ENCODE data around the gene PERCC1.
"Not testable (repeated sequence)": the region's sequence is repeated elsewhere in the genome, so short reads cannot be mapped to it uniquely, and the experiment has no call there.

PERCC1 gene

DNA sequence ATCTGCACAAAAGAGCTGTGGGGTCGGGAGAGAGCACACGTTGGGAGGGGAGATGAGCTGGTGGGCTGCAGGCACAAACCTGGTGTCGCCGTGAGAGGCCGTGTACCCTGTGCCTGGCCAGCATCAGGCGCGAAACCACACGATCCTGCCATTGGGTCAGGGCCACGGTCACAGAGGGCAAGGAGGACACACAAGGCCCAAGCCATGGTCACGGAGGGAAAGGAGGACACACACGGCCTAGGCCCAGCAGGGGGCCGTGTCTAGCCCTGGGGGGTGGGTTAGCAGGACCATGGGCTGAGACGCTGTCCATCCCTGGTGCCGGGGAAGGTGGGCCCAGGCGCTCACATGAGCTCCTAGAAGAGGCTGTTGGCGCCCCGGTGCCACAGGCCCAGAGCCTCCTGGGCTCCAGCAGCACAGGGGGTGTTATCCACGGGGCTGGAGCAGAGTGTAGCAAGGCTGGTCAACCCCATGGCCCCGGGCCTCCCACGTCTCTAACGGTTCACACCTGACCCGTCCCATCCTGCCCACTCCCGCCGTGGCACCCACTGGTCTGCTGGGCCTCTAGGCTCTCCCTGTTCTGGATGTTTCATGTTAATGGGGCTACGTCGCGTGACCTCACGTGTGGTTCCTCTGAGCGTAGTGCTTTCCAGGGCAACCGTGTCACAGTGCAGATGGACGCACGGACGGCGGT lies 21.0 kb downstream of the PERCC1 start:
- DNase-seq: no peak

DNA sequence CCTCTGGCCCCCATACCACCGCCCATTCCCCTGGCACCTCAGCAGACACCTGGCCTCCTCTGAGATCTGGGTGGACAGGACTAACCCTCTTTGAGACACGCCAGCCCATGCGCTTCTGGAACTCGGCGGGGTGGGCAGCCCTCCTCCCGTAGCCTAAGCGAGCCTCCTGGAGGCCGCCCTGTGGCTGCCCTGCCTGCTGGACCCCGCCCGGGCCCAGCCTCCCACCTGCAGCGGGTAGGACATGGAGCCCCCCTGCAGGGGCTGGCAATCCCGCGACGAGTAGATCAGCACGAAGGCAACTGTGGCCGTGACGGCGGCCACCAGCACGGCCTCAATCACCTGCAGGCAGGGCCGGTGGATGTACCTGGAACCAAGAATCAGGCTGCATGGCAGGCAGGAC lies 21.7 kb downstream of the PERCC1 start:
- DNase-seq: no peak

DNA sequence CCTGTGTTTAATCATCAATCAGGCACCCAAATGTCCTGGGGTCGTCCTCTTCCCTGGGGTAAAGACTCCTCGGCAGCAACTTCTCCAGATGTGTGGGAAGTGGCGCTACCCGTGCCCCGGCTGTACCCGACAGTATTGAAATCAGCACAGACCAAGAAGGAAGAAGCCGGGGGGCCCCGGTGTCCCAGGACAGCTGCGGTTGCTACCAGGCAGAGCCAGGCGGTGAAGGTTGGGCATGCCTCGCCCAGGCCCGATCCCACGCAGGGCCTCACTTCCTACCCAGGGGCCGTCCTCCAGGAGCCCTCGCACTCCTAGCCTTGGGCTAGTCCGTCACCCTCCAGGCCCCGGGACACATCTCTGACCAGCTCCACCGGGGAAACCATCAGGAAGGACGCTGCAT lies 22.4 kb downstream of the PERCC1 start:
- no peak for DNase-seq

DNA sequence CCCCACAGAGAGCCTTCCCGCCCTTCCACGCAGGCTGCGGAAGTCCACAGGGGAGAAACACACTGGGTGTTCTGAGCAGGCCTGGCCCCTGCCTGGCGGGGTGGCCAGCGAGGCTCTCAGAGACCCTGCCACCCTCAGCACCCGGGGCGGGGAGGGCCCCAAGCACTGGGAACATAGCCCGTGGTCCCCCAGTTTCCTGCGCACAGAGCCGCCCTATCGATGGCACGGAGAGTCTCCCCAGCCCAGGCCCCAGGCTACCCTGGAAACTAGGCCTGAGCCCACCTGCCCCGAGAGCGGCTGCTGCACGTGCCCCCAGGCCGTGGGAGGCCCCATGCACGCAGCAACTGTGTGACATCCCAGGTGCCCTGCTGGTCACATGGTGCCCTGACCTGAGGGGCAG lies 23.7 kb downstream of the PERCC1 start:
- DNase-seq: no peak

DNA sequence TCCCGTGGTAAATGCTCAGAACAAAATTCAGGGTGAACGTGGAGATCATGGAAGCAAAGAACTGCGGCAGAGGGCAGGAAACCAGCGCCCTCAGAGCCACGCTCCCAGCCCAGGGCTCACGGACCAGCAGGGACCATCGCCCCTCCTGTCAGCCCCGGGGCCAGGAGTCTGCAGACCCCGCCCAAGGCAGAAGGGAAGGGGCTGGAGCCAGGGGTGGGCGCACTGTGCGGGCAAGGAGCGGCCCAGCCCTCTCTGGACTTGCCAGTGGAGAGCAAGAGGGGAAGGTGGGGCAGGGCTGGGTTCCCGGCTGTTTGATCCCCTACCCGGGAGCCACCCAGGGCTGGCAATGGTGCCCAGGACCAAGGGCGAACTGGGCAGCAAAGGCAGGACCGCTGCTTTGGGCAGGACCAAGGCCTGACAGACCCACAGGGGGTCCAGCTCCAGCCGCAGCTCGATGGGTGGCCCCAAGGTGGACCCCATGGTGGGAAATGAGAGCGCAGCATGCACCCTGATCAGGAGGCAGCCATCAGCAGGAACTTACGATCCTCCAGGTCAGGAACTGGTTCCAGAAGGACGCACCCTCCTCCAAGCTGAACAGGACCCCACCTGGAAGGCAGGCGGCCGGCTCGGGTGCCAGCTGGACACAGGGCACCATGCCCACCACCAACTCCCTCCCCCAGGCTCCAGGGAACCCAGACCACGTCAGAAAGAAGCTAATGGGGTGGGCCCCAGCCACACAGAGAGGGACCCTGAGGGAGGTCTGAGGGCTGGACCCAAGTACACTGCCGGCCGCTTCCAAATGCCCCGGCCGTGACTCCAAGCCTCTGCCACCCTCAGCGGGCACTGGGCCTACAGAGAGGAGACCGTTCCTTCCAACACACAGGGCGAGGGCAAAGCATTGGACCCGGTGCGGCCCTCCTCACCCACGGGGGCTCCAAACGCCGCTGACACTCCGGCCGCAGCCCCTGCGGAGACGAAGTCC lies 24.6 kb downstream of the PERCC1 start:
- DNase-seq: no peak

DNA sequence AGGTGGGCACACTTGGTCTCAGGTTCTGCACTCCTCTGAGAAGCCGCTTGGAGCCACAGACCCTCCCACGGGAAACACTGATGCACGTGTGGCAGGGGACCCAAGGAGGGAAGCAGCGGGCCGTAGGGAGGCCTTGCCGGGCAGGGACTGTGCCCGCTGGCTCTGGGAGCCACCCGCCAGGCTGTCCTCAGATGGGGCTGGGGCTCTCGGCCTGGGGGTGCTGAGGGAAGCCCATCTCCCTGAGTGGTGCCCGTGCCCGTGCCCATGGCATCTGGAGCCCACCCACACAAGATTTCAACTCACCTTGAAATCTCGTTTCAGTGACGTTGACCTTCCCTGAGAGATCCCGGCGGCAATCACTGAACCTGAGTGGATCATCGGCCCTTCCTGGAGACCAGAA lies 26.1 kb downstream of the PERCC1 start:
- DNase-seq: no peak

DNA sequence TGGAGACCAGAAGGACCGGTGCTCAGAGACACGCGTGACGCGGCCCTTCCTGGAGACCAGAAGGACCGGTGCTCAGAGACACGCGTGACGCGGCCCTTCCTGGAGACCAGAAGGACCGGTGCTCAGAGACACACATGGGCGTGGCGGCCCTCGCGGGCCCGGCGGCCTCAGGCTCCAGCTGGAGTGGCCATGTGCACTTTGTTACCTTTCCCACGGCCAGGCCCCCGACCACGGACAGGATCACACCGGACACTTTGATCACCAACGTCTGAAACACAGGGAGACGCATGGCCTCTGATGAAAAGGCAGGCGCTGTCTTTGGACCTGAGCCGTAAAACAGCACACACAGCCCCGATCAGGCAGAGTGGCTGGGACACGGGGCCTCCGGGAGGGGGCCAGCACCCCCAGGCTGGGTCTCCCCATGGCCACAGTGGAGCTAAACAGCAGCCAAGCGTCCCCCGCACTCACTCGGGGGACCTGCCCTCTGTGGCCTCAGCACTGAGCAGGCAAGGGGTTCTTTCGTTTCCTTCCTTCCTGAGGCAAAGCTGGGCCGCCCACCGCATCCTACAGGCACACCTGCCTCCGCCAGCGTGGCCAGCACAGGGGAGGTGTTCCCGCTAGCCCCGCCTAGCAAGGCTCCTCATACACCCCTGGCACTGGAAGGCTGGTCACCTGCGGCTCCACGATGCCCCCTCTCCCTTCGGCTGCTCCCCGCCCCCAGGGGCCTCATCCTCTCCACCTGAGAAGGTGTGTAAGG lies 26.8 kb downstream of the PERCC1 start:
- DNase-seq: no peak

DNA sequence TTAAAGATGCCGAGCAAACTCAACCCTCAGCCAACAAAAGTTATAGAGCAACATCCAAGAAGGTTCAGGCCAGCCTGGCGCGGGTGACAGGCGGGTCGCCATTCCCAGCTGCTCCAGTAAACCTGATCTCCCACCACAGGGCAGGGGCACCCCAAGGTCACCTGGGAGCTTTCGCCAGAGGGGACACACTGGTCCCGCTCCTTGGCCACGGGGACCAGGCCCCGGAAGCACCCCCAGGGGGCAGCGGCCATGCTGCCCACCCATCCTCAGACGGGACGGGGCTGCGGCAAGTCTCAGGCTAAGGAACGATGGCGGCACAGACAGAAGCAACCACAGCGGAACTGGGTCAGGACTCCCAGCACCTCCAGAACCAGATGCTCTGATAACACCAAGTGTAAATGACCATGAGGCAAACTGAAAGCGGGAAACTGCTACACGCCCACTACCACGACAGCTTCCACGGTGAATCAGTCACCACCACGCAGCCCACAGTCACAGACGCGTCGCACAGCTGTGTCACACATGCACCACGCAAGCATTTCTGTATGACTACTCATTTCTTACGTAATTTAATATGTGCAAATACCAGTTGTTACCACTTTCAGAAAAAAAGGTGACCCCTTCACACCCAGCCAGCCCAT lies 27.6 kb downstream of the PERCC1 start:
- DNase-seq: no peak

DNA sequence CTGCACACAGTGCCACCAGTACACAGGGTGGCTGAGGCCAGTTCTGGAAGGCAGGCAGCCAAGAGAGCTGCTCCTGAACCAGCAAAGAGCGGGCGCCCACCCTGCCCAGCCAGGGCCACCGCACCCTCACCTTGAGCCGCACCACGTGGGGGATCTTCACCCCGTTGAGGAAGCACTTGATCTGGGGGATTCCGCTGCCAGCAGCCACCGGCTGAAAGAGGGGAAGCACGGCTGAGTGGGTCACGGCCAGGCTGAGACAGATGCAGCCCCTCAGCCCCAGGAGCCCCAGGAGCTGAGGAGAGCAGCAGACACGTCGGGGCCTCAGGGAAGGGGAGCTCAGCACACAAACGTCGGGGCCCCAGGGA lies 28.1 kb downstream of the PERCC1 start:
- DNase-seq: no peak

DNA sequence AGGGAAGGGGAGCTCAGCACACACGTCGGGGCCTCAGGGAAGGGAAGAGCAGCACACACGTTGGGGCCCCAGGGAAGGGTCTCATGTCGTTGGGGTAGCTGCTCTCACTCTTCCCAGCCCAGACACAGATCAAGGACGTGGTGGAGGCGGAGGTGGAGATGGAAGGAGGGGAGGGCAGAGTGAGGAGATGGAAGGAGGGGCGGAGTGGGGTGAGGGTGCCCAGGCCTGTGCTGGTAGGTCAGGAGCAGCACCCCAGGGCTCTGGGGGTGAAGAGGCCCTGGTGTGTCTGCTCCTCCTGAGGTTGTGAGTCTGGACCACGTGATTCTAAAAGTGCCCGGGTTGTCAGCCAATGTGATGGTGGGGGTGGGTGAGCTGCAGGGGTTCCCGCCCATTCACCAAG lies 29.1 kb downstream of the PERCC1 start:
- DNase-seq: no peak

DNA sequence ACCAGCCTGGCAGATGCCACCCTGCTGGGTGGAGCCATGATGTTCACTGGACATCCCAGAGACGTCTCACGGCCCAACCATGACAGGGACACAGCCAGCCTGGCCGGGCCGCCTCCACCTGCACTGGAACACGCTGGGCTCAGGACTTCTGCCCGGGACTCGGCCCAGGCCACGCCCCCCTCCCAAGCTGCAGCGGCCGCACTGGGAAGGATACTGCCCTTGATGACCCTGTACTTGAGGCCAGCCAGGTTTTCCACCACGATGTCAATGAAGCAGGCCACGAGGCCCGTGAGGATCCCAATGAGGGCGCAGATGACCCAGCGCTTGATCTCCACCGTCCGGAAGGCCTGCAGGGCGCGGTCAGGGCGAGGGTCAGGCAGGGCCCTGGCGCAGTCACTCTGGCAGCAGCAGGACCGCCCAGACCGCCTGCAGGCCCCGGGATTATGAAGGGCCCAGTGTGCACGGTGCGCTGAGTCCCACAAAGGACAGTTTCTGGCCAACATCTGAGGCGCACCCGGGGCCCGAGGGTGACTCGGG lies 29.8 kb downstream of the PERCC1 start:
- no peak for DNase-seq

DNA sequence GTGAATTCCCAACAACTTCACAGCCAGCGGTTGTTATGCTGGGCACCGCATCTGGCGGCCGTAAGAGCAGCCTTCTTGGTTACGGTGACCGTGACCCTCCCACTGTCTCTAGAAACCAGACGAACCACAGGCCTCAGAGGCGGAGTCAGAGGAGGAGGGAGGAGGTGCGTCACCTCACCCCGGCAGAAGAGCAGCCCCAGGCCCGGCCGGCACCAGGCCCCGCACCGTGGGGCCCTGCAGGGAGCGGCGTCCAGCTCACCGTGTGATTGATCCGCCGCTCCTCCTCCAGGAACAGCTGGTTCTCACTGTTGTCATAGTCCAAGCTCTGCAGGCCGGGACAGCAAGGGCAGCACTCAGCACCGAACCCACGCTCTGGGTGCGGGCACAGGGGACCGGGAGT lies 30.3 kb downstream of the PERCC1 start:
- DNase-seq: no peak

DNA sequence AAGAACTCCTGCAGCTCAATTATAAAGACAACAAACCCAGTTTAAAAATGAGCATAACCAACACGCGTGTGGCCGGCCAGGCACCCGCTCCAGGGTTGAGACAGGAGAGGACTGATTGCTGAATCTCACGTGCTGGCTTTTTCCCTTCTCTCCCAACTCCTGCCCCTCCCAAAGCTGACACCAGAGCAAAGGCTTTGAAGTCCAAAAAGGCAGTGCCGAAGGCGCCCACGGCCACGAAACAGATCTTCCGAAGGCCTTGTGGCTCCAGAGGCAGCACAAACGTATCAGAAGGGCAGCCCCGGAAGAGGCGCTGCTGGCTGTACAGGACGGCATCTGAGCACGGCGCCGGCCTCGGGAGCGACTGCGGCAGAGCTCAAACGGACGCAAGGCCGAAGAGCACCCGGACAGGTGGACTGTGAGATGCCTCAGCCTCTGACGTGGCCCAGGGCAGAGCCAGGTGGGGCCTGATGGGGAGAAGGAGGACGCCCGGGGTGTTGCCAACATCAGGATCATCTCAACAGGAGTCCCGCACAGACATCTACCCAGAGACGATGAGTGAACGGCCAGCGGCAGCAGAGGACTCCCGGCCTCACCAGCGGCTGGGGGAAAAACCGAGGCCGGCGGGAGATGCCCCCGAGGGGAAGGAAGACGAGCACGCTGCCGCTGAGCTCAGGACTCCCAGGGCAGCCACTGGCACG lies 33.5 kb downstream of the PERCC1 start:
- DNase-seq: no peak

DNA sequence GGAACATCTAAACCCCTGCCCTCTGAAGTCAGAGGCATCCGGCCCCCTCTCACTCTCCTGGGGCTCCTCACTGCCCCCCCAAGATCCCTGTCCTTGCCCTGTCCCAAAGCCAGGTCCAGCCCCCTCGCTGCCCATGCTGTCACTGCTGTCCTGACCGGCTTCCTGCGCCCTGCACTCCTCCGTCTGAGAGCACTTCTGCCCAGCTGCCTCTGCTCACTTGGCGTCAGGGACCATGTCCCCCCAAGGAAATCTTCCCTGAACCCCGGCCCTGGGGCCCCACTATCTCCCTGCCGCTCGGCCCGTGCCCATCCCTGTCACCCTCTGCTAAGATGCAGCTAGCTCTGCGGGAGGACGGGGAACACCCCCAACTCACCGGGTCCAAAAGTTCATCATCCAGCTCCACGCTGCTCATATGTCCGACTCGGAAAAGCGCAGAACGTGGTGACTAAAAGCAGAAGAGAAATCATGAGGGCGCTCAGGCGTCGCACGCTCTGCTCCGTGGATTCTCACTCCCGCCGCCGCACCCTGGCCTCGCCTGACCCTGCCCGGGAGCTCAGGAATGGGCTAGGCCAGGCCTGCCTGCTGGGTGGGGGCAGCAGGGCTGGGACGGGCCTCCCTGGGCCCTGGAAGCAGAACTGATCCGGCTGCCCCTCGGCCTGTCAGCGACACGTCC lies 34.2 kb downstream of the PERCC1 start:
- no peak for DNase-seq

DNA sequence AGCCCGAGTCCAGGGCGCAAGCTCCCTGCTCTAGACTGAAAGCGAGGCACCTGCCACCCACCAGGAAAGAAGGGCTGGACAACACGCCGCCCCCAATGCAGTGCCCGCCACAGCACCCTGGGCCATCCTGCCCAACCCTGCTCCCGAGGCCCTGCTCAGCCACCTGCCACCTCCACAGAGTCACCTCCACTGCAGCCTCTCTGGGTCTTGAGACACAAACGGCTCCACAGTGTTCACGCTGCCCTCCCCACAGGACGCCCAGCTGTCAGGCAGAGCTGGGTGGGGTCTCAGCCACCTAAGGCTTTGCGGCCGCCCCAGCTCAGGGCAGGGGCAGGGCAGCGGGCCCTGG lies 34.7 kb downstream of the PERCC1 start:
- DNase-seq: no peak

DNA sequence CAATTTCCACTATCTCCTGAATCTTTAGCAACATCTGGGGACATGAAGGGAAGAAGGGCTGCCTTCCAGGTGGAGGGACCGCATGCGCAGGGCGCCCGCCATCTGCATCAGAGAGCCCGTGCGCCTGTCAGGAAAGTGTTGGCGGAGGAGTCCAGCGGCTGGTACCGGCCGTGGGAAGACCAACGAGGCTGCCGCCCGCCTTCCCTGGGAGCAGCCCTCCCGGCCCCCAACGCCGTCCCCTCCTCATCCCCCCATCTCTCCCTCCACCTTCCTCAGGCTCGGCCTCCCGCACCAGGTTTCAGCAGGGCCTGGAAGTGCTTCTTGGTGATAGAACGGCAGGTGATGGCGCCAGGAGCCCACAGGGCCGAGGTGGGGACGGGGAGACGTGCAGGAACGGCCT lies 35.2 kb downstream of the PERCC1 start:
- DNase-seq: no peak

DNA sequence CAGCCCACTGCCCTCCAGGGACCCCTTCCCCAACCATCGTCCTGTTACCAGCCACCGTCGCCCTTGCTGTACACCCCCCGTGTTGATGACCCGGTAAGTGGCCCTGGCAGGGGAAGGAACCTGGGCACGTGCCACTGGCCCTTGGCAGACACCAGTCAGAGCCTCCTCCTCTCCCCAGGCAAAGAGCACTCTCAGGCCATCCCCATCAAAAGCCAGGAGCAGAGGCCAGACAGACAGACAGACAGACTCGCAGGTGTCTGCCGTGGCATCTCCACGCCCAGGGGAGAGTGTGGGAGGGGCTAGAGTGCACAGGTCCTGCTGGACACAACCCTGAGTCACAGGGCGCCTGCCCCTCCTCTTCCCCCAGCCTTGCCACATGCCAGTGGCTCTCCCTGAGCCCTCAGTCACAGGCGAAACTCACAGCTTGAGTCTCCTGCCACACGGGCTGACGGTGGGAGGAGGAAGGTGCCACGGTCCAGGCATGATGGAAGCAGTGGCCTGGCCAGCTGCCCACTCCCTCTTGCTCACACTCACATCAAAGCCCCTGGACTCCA lies 36.2 kb downstream of the PERCC1 start:
- no peak for DNase-seq

DNA sequence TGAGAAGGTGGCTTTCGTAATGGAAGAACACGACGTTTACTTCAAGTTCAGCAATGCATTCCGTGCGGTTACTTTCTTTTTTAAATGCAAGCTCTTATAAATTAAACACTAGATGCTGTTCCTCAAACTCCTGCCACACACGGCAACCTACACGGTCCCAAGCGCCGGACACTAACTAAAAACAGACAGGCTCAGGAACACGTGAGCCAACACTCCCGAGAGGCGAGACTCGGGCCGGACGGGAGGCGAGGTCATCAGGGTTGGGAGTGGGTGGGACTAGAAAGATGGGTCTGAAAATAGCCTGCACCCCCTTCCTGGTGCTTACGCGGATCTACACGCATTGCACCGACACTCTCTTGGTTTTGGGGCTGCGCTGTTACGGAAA lies 37.5 kb downstream of the PERCC1 start:
- no peak for DNase-seq

DNA sequence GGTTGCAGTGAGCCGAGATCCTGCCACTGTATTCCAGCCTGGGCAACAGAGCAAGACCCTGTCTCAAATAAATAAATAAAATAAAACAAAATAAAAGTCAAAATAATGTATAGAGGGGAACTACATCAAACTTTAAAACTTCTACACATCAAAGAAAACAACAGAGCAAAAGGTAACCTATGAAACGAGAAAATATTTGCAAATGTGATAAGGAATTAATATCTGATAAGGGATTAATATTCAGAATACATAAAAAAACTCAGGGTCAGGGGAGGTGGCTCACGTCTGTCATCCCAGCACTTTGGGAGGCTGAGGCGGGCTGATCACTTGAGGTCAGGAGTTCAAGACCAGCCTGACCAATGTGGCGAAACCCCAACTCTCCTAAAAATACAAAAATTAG lies 38.3 kb downstream of the PERCC1 start:
- not testable (repeated sequence) for DNase-seq

DNA sequence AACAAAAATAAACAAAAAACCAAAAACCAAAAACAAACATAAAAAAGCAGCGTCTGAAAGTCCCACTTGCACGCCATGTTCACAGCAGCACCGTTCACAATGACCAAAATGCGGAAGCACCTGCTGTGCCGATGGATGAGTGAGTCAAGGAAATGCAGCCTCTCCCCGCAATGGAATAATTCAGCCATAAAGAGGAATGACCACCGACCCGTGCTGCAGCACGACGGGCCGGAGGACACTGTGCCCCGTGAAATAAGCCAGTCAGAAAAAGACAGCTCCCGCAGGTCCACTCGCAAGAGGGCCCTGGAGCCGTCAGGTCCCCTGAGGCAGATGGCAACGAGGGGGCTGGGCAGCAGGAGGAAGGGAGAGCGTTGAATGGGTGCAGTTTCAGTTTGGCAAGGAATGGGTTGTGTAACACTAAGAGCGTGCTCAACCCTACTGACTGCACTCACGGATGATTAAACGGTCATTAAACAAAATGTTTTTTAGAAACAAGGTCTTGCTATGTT lies 38.9 kb downstream of the PERCC1 start:
- DNase-seq: no peak

Measured in NCI-H82 (cell line).